ENCODE results near the gene MFSD6L.

MFSD6L gene

DNA sequence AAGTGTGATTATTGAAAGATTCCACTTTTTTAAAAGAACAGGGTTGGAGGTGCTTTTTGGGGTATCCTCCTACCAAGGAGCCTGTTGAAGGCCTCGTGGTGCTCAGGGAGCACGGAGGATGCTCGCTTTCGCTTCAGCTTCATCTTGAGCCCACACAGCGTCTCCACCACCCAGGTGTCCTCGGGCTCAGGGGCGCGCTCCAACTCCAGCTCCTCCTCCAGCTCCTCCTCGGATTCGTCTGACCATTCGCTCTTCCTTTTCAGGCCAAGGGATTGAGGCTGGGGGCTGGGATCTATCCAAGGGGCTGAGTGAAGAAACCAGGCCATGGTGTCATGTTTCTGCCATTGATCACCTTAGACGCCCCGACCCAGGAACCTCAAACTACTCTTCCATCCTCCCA is 42.0 kb downstream of the MFSD6L start:
- H3K9me3 ChIP-seq (ENCODE audit: low read length), result no peaks in the 10 kb centered on the region
- no peak overlapping the region for H3K4me3 ChIP-seq (ENCODE audit: low read depth, low read length, poor library complexity, severe bottlenecking)
- H3K27me3 ChIP-seq (ENCODE audit: insufficient read depth, low read length), result no peaks in the 10 kb centered on the region; the same call in 1 of the 2 replicates
- H3K27ac ChIP-seq (ENCODE audit: low read depth, low read length, poor library complexity, severe bottlenecking), result no peak overlapping the region
- TF ChIP-seq, protein P1, sequence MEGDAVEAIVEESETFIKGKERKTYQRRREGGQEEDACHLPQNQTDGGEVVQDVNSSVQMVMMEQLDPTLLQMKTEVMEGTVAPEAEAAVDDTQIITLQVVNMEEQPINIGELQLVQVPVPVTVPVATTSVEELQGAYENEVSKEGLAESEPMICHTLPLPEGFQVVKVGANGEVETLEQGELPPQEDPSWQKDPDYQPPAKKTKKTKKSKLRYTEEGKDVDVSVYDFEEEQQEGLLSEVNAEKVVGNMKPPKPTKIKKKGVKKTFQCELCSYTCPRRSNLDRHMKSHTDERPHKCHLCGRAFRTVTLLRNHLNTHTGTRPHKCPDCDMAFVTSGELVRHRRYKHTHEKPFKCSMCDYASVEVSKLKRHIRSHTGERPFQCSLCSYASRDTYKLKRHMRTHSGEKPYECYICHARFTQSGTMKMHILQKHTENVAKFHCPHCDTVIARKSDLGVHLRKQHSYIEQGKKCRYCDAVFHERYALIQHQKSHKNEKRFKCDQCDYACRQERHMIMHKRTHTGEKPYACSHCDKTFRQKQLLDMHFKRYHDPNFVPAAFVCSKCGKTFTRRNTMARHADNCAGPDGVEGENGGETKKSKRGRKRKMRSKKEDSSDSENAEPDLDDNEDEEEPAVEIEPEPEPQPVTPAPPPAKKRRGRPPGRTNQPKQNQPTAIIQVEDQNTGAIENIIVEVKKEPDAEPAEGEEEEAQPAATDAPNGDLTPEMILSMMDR (IDR thresholded peaks at IDR 0.05; ENCODE audit: low read length), result no peak
- no peak for TF ChIP-seq EZH2 (IDR thresholded peaks at IDR 0.05; ENCODE audit: borderline replicate concordance, low read length)
- H2AFZ ChIP-seq (ENCODE audit: low read length), result no peak overlapping the region
- no peaks in the 10 kb centered on the region for H4K20me1 ChIP-seq (ENCODE audit: insufficient read depth, low read length)
- H3K9ac ChIP-seq (ENCODE audit: low read length), result no peak overlapping the region
- H3F3A ChIP-seq (ENCODE audit: insufficient read depth, low read length), result no peaks in the 10 kb centered on the region
- H3K9me2 ChIP-seq (ENCODE audit: low read depth, low read length), result no peaks in the 10 kb centered on the region
- H3K36me3 ChIP-seq (ENCODE audit: insufficient read depth, low read length), result no peaks in the 10 kb centered on the region
- H3K79me2 ChIP-seq (ENCODE audit: insufficient read depth, low read length), result no peaks in the 10 kb centered on the region
- H3K4me1 ChIP-seq (ENCODE audit: insufficient read depth, low read length, severe bottlenecking), result no peaks in the 10 kb centered on the region
- no peak overlapping the region for H3K4me2 ChIP-seq (ENCODE audit: low read length)

DNA sequence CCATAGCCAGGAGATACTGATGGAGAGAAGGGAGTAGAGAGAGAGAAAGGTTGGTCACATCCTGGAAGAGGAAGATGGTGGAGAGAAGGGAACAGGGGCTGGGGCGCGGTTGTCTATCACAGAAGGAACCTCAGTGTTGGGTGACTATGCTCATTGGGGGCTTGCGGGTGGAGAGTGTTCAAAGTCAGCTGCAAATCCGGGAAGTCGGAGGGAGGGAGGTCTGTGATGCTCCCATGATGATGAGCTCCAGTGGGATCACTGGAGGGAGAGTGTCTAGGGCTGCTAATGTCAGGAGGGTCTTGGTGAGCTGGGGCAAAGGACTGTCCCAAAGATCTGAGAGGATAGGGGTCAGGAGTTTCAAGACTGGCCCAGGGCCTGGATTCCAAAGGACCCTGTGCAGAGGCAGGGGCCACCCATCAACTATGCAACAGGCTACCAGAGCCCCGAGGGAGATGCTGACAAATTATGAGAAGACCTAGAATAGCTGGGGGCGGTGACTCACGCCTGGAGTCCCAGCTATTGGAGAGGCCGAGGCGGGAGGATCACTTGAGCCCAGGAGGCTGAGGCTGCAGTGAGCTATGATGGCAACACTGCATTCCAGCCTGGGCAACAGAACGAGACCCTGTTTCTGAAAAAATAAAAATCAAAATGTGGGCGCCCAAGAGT is 43.4 kb downstream of the MFSD6L start:
- no peaks in the 10 kb centered on the region for H3K36me3 ChIP-seq (ENCODE audit: insufficient read depth, low read length)
- no peaks in the 10 kb centered on the region; the same call in 1 of the 2 replicates for H3K27me3 ChIP-seq (ENCODE audit: insufficient read depth, low read length)
- no peak for TF ChIP-seq EZH2 (IDR thresholded peaks at IDR 0.05; ENCODE audit: borderline replicate concordance, low read length)
- TF ChIP-seq, protein P1 (IDR thresholded peaks at IDR 0.05; ENCODE audit: low read length), result no peak
- no peak overlapping the region for H3K4me2 ChIP-seq (ENCODE audit: low read length)
- no peaks in the 10 kb centered on the region for H3K9me3 ChIP-seq (ENCODE audit: low read length)
- H3K4me1 ChIP-seq (ENCODE audit: insufficient read depth, low read length, severe bottlenecking), result no peaks in the 10 kb centered on the region
- H2AFZ ChIP-seq (ENCODE audit: low read length), result no peak overlapping the region
- H3K4me3 ChIP-seq (ENCODE audit: low read depth, low read length, poor library complexity, severe bottlenecking), result no peak overlapping the region
- no peak overlapping the region for H3K9ac ChIP-seq (ENCODE audit: low read length)
- H4K20me1 ChIP-seq (ENCODE audit: insufficient read depth, low read length), result no peaks in the 10 kb centered on the region
- H3K27ac ChIP-seq (ENCODE audit: low read depth, low read length, poor library complexity, severe bottlenecking), result no peak overlapping the region
- H3K9me2 ChIP-seq (ENCODE audit: low read depth, low read length), result no peaks in the 10 kb centered on the region
- no peaks in the 10 kb centered on the region for H3F3A ChIP-seq (ENCODE audit: insufficient read depth, low read length)
- H3K79me2 ChIP-seq (ENCODE audit: insufficient read depth, low read length), result no peaks in the 10 kb centered on the region

DNA sequence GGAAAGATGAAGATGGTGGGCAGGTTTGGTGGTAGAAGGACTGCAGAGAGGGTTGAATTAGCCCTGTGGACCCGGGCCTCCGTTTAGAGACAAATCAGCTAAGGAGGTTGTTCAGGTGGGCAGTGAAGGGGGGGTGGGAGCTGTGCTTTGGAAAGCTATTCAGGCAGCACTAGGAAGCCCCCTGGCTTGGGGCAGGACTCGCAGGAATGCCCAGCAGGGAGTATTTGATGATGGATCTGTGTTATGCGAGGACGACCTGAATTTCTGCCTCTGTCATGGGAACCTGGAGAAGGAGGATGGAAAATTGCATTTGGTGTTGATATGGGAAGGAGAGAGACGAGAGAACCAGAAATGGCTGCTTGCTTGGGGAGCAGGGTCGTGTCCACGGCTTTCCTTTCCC is 44.3 kb downstream of the MFSD6L start:
- no peak overlapping the region for H3K4me3 ChIP-seq (ENCODE audit: low read depth, low read length, poor library complexity, severe bottlenecking)
- no peaks in the 10 kb centered on the region for H4K20me1 ChIP-seq (ENCODE audit: insufficient read depth, low read length)
- H3K9me3 ChIP-seq (ENCODE audit: low read length), result no peaks in the 10 kb centered on the region
- no peaks in the 10 kb centered on the region for H3K79me2 ChIP-seq (ENCODE audit: insufficient read depth, low read length)
- H3K9me2 ChIP-seq (ENCODE audit: low read depth, low read length), result no peaks in the 10 kb centered on the region
- H2AFZ ChIP-seq (ENCODE audit: low read length), result no peak overlapping the region
- no peaks in the 10 kb centered on the region; the same call in 1 of the 2 replicates for H3K27me3 ChIP-seq (ENCODE audit: insufficient read depth, low read length)
- no peak overlapping the region for H3K4me2 ChIP-seq (ENCODE audit: low read length)
- H3F3A ChIP-seq (ENCODE audit: insufficient read depth, low read length), result no peaks in the 10 kb centered on the region
- H3K4me1 ChIP-seq (ENCODE audit: insufficient read depth, low read length, severe bottlenecking), result no peaks in the 10 kb centered on the region
- H3K9ac ChIP-seq (ENCODE audit: low read length), result no peak overlapping the region
- no peaks in the 10 kb centered on the region for H3K36me3 ChIP-seq (ENCODE audit: insufficient read depth, low read length)
- no peak for TF ChIP-seq EZH2 (IDR thresholded peaks at IDR 0.05; ENCODE audit: borderline replicate concordance, low read length)
- TF ChIP-seq, protein P1 (IDR thresholded peaks at IDR 0.05; ENCODE audit: low read length), result no peak
- H3K27ac ChIP-seq (ENCODE audit: low read depth, low read length, poor library complexity, severe bottlenecking), result no peak overlapping the region
